GM23338 (cell line): ENCODE data around the gene TMEM209. TPM values are rescaled to one million over a fixed set of nuclear protein-coding genes. Genes with fewer than 3 reads are reported as not detected.

ENCODE experiments used
- ATAC-seq: fragments of 200-7000 bp; cut with Tn5 transposase; 3 replicates; pipeline ENCODE4 v1.9.1; 2020
- DNase-seq: peaks from one replicate; pipeline ENCODE4 v3.0.0-alpha.2; 2015; ENCODE audit warnings: low spot score
- H2AFZ ChIP-seq: fragments of 200-600 bp; sonication (generic); 2 replicates; pipeline ENCODE4 v1.8.0; 2016; ENCODE audit warnings: antibody characterized with exemption, mild to moderate bottlenecking, moderate library complexity
- H3F3A ChIP-seq: fragments of 200-600 bp; sonication (generic); replicated peaks from 2 replicates; pipeline ENCODE4 v1.8.0; 2017; ENCODE audit warnings: antibody characterized with exemption, mixed run types, low read depth
- H3K27ac ChIP-seq: fragments of 200-600 bp; sonication (generic); 2 replicates; pipeline ENCODE4 v1.6.1; 2016; ENCODE audit warnings: low read depth
- H3K27me3 ChIP-seq: fragments of 200-600 bp; sonication (generic); 2 replicates; pipeline ENCODE4 v1.8.0; 2016; ENCODE audit warnings: mild to moderate bottlenecking, mixed run types, moderate library complexity; ENCODE audit not compliant: insufficient read depth
- H3K36me3 ChIP-seq: fragments of 200-600 bp; sonication (generic); 2 replicates; pipeline ENCODE4 v1.8.0; 2016; ENCODE audit warnings: mild to moderate bottlenecking; ENCODE audit not compliant: insufficient read depth
- H3K4me1 ChIP-seq: fragments of 200-600 bp; sonication (generic); 2 replicates; pipeline ENCODE4 v1.8.0; 2016; ENCODE audit warnings: mild to moderate bottlenecking, moderate library complexity; ENCODE audit not compliant: insufficient read depth
- H3K4me2 ChIP-seq: fragments of 200-600 bp; sonication (generic); 2 replicates; pipeline ENCODE4 v1.7.1; 2017; ENCODE audit warnings: mixed run types
- H3K4me3 ChIP-seq: fragments of 200-600 bp; sonication (generic); 2 replicates; pipeline ENCODE4 v1.6.1; 2016; ENCODE audit warnings: mixed run types
- H3K79me2 ChIP-seq: fragments of 200-600 bp; sonication (generic); replicated peaks from 2 replicates; pipeline ENCODE4 v1.8.0; 2017; ENCODE audit warnings: mild to moderate bottlenecking; ENCODE audit not compliant: insufficient read depth
- H3K9me2 ChIP-seq: fragments of 200-600 bp; sonication (generic); 2 replicates; pipeline ENCODE4 v1.8.0; 2017; ENCODE audit not compliant: insufficient read depth
- H4K20me1 ChIP-seq: fragments of 200-600 bp; sonication (generic); replicated peaks from 2 replicates; pipeline ENCODE4 v1.8.0; 2017; ENCODE audit warnings: mild to moderate bottlenecking; ENCODE audit not compliant: insufficient read depth
- H3K27ac Mint-ChIP-seq: 2 replicates; pipeline ENCODE4 v1.8.0; 2020; ENCODE audit warnings: inconsistent platforms, mild to moderate bottlenecking, moderate library complexity, mixed read lengths
- H3K27me3 Mint-ChIP-seq: 3 replicates; pipeline ENCODE4 v1.8.0; 2022; ENCODE audit warnings: low read depth, mild to moderate bottlenecking, moderate library complexity, mixed read lengths, inconsistent platforms; ENCODE audit not compliant: insufficient read depth, poor library complexity
- H3K36me3 Mint-ChIP-seq: 3 replicates; pipeline ENCODE4 v1.8.0; 2021; ENCODE audit warnings: low read depth, mild to moderate bottlenecking, inconsistent platforms, moderate library complexity, mixed read lengths
- H3K4me1 Mint-ChIP-seq: 3 replicates; pipeline ENCODE4 v1.8.0; 2020; ENCODE audit warnings: mild to moderate bottlenecking, inconsistent platforms, mixed read lengths
- H3K4me3 Mint-ChIP-seq: 3 replicates; pipeline ENCODE4 v1.8.0; 2021; ENCODE audit warnings: moderate library complexity, mild to moderate bottlenecking, inconsistent platforms, mixed read lengths
- H3K9me3 Mint-ChIP-seq: 3 replicates; pipeline ENCODE4 v1.8.0; 2020; ENCODE audit warnings: moderate library complexity, mild to moderate bottlenecking, inconsistent platforms, mixed read lengths
- CREB1 ChIP-seq: fragments of 250-450 bp; sonication (Bioruptor Pico); IDR thresholded peaks from 2 replicates; pipeline ENCODE4 v1.5.0; 2020; ENCODE audit warnings: low read depth, mild to moderate bottlenecking, moderate library complexity
- ETS1 ChIP-seq: IDR thresholded peaks from 2 replicates; pipeline ENCODE4 v1.6.1; 2016; ENCODE audit warnings: antibody characterized with exemption
- EZH2 ChIP-seq: fragments of 200-600 bp; sonication (generic); IDR thresholded peaks from one replicate; pipeline ENCODE4 v1.8.0; 2017; ENCODE audit warnings: antibody characterized with exemption, mild to moderate bottlenecking, low read depth; ENCODE audit not compliant: unreplicated experiment
- JUNB ChIP-seq: IDR thresholded peaks from one replicate; pipeline ENCODE4 v1.6.1; 2016; ENCODE audit warnings: antibody characterized with exemption; ENCODE audit not compliant: unreplicated experiment
- POLR2AphosphoS5 ChIP-seq: IDR thresholded peaks from 2 replicates; pipeline ENCODE4 v1.6.1; 2016; ENCODE audit warnings: antibody characterized with exemption, low read depth
- ZNF331 ChIP-seq: fragments of 250-450 bp; sonication (Bioruptor Pico); IDR thresholded peaks from 2 replicates; pipeline ENCODE4 v1.5.0; 2020; ENCODE audit warnings: low read depth, mild to moderate bottlenecking, moderate library complexity
- ZNF462 ChIP-seq: fragments of 250-450 bp; sonication (Bioruptor Pico); IDR thresholded peaks from 2 replicates; pipeline ENCODE4 v1.5.0; 2020; ENCODE audit warnings: mild to moderate bottlenecking, moderate library complexity
- polyA plus RNA-seq: library from polyadenylated mRNA; unstranded; fragments of >200 nt; fragmentation: Nextera tagmentation; extraction: Ambion mirVana; gene quantifications from 2 replicates; pipeline ENCODE4 v1.2.1, GENCODE V29; 2016
- total RNA-seq: library from RNA; depleted of rRNA; stranded (reverse); fragments of >200 nt; shearing (Covaris generic); gene quantifications from 2 replicates; pipeline ENCODE4 v1.2.3, GENCODE V29; 2014

Gene TMEM209
- total and polyA plus RNA-seq, 2 experiments from 2014 or later = 18.6 to 26.2 TPM

- Mint-ChIP-seq H3K27ac (no peak overlapping the region), H3K4me1 (peaks cover 20% of the 10 kb centered on the region), H3K36me3 (peaks cover 9% of the 10 kb centered on the region; the same call in 2 of the 3 replicates), H3K4me3 (no peak overlapping the region), H3K9me3 (no peaks in the 10 kb centered on the region), H3K27me3 (peaks cover 2% of the 10 kb centered on the region)
- Histone ChIP-seq H3F3A (no peaks in the 10 kb centered on the region), H3K79me2 (no peaks in the 10 kb centered on the region), H3K4me3 (no peak overlapping the region), H3K4me2 (no peak overlapping the region), H3K27ac (no peak overlapping the region), H3K27me3 (peaks cover 8% of the 10 kb centered on the region), H3K4me1 (peaks cover 10% of the 10 kb centered on the region; the same call in 1 of the 2 replicates), H3K36me3 (0 out of 2 replicates have a peak, but pooled peaks cover 4% of the 10 kb centered on the region), H4K20me1 (no peaks in the 10 kb centered on the region; the same call in 1 of the 2 replicates), H3K9me2 (no peaks in the 10 kb centered on the region), H2AFZ (no peak overlapping the region)
- ATAC-seq (no peak), DNase-seq (no peak)
- TF ChIP-seq ETS1 = no peak
- TF ChIP-seq CREB1 = no peak
- no peak for TF ChIP-seq EZH2
- no peak for TF ChIP-seq ZNF331 (CRISPR knock-in tag)
- no peak for TF ChIP-seq POLR2AphosphoS5
- no peak for TF ChIP-seq JUNB
Measured at GRCh38 chr7:130134726-130135125, 70.5 kb downstream of the TMEM209 start.

GRCh38 chr7:130134106-130134636 is 71.0 kb downstream of the TMEM209 start:
- Histone ChIP-seq H3K4me3 (no peak overlapping the region), H3K27me3 (peaks cover 4% of the 10 kb centered on the region; the same call in 1 of the 2 replicates), H3K79me2 (no peaks in the 10 kb centered on the region), H4K20me1 (no peaks in the 10 kb centered on the region; the same call in 1 of the 2 replicates), H2AFZ (no peak overlapping the region), H3K27ac (no peak overlapping the region), H3K36me3 (0 out of 2 replicates have a peak, but pooled peaks cover 4% of the 10 kb centered on the region), H3F3A (no peaks in the 10 kb centered on the region), H3K9me2 (no peaks in the 10 kb centered on the region), H3K4me2 (no peak overlapping the region), H3K4me1 (peaks cover 10% of the 10 kb centered on the region; the same call in 1 of the 2 replicates)
- ATAC-seq = no peak
- Mint-ChIP-seq H3K9me3 (no peaks in the 10 kb centered on the region), H3K27me3 (peaks cover 2% of the 10 kb centered on the region), H3K27ac (no peak overlapping the region), H3K4me1 (peaks cover 15% of the 10 kb centered on the region), H3K4me3 (no peak overlapping the region), H3K36me3 (peaks cover 15% of the 10 kb centered on the region; the same call in 2 of the 3 replicates)
- DNase-seq = no peak
- TF ChIP-seq ZNF462 (CRISPR knock-in tag) (0 out of 2 replicates have a peak, but pooled peaks have one; percentile 11), ZNF331 (CRISPR knock-in tag) (no peak)
